Tibial artery (tissue), 4 donors: ENCODE results near the gene ALAS2.
A peak's percentile ranks its signal among the peaks of the same experiment; 100 is the strongest.

ENCODE experiments used
- DNase-seq, 2 donors: peaks; one replicate each; pipeline ENCODE4 v3.0.0-alpha.2; 2019
- H3K27ac ChIP-seq, 2 donors: fragments of 200-600 bp; sonication (generic) in 1 of 2; 1 replicate in 1 of 2; 2 replicates in 1 of 2; pipeline ENCODE4 v1.5.1; 2018 to 2019; ENCODE audit warnings: mild to moderate bottlenecking in 1 of 2
- H3K27me3 ChIP-seq, 2 donors: fragments of 200-600 bp; sonication (generic) in 1 of 2; one replicate each; pipeline versions ENCODE4 v1.5.1 to v1.6.0; 2016 to 2019
- H3K36me3 ChIP-seq, 3 donors: fragments of 200-600 bp; sonication (generic) in 2 of 3; one replicate each; pipeline ENCODE4 v1.5.1; 2016 to 2019; ENCODE audit warnings: mild to moderate bottlenecking in 2 of 3
- H3K4me1 ChIP-seq, 4 donors: fragments of 200-600 bp; sonication (generic) in 2 of 4; 1 replicate in 3 of 4; 2 replicates in 1 of 4; pipeline ENCODE4 v1.5.1; 2016 to 2019
- H3K4me3 ChIP-seq, 2 donors: fragments of 200-600 bp; sonication (generic) in 1 of 2; 1 replicate in 1 of 2; 2 replicates in 1 of 2; pipeline ENCODE4 v1.5.1; 2018 to 2019; ENCODE audit warnings: mild to moderate bottlenecking in 2 of 2
- H3K9me3 ChIP-seq, 3 donors: fragments of 200-600 bp; sonication (generic) in 1 of 3; one replicate each; pipeline ENCODE4 v1.5.1; 2016 to 2019
- CTCF ChIP-seq, 2 experiments: fragments of 200-600 bp in 1 of 2; fragments of 450-650 bp in 1 of 2; IDR thresholded peaks; one replicate each; pipeline ENCODE4 v1.5.1; 2017 to 2019; ENCODE audit warnings: antibody characterized with exemption in 2 of 2, mild to moderate bottlenecking in 1 of 2, moderate library complexity in 1 of 2
- intact Hi-C: fragments of 100-400 bp; cut with DNase I; formaldehyde crosslinking; loops from one replicate; pipeline ENCODE4 v1.15.0; 2023; ENCODE audit warnings: low total_unique reads

Gene ALAS2

GRCh38 chrX:54999717-55000598 is 30.8 kb downstream of the ALAS2 start, which contains the start of gene APEX2:
TSS of gene APEX2 (plus strand) at chrX:55000363. CDS start at chrX:55000423, 60 bp downstream.
- Histone ChIP-seq H3K4me1 (peaks cover 0 to 13% (median 0%) of the 10 kb centered on the region in 4 donors), H3K4me3 (peak within 1 kb of the TSS; percentile 57 to 69), H3K27me3 (no peaks in the 10 kb centered on the region), H3K36me3 (peaks cover 0 to 23% (median 16%) of the 10 kb centered on the region in 3 donors), H3K27ac (peak within 1 kb of the TSS; percentile 74 to 79), H3K9me3 (no peaks in the 10 kb centered on the region)
- DNase-seq, result peak; percentile 91 to 95
- intact Hi-C loops, result no loop called here
- no peak for TF ChIP-seq CTCF (IDR thresholded peaks at IDR 0.05)

DNA sequence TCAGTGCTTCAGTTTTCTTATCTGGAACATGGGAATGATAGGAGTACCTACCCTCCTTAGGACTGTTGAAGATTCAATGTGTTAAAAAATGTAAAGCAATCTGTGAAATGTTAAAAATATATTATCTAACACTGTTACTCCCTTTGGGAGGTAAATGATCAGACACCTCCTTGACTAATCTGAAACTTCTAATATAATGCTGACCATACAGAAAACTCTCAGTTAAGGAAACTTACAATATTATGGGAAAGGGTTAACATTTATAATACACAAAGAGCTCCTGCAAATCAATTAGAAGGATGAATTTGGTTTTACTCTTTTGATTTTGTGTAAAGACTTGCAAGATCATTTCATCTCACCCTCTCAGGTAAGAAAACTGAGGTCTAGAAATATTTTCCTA is 35.2 kb downstream of the ALAS2 start:
- Histone ChIP-seq H3K27ac (no peak overlapping the region), H3K4me3 (no peak overlapping the region), H3K4me1 (peaks cover 0 to 4% (median 0%) of the 10 kb centered on the region in 4 donors), H3K9me3 (no peaks in the 10 kb centered on the region), H3K36me3 (no peaks in the 10 kb centered on the region), H3K27me3 (no peaks in the 10 kb centered on the region)
- DNase-seq, result no peak
- no peak for TF ChIP-seq CTCF (IDR thresholded peaks at IDR 0.05)
- intact Hi-C loops, result no loop called here

DNA sequence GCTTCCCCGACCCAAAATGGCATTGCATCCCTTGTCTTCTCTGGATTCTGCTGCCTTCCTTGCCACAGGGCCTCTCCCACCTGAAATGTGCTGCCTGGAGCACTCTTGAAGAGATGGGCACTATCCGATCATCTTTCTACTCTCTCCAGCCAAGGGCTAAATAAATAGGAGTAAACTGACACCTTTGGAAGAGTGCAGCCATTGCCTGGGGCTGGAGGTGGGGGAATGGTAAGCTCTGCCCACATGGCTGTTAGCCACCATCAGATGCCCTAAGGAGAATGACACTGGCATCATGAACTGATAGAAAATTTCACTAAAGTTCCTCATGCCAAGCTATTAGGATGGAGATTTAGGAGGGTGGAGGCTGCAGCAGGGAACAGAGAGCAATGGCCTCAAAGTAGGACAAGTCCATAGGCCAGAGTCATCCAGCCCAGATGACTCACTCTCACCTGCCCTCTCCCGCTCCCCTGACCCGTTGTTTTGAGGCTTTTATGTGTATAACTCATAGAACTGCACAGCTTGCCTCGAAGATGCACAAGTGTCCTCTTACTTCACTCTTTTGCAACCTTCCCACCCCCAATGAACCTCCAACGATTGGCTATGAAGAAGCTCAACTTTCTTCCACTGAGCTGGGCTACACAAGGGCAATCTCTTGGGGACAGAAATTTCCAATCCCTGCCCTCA is 36.0 kb downstream of the ALAS2 start:
- TF ChIP-seq CTCF (IDR thresholded peaks at IDR 0.05), result no peak
- no peak overlapping the region for H3K27ac ChIP-seq
- peaks cover 0 to 4% (median 0%) of the 10 kb centered on the region in 4 donors for H3K4me1 ChIP-seq
- no peak overlapping the region for H3K4me3 ChIP-seq
- no peak for DNase-seq
- intact Hi-C loops, result no loop called here
- H3K9me3 ChIP-seq, result no peaks in the 10 kb centered on the region
- H3K27me3 ChIP-seq, result no peaks in the 10 kb centered on the region
- no peaks in the 10 kb centered on the region for H3K36me3 ChIP-seq

- Histone ChIP-seq H3K27me3 (no peaks in the 10 kb centered on the region), H3K4me3 (no peak within 1 kb of the TSS), H3K9me3 (no peaks in the 10 kb centered on the region), H3K36me3 (no peaks in the 10 kb centered on the region), H3K4me1 (peaks cover 0 to 1% (median 0%) of the 10 kb centered on the region in 4 donors), H3K27ac (no peak within 1 kb of the TSS)
- DNase-seq, result no peak
- intact Hi-C loops, result no loop called here
- TF ChIP-seq CTCF (IDR thresholded peaks at IDR 0.05), result no peak
Observed at GRCh38 chrX:54994099-54994498, 36.7 kb downstream of the ALAS2 start, which contains the start of gene PFKFB1. TSS of gene PFKFB1 (minus strand) at chrX:54994188. CDS start at chrX:54994007, 181 bp downstream.

GRCh38 chrX:54992911-54993622 is 37.7 kb downstream of the ALAS2 start:
- TF ChIP-seq CTCF (IDR thresholded peaks at IDR 0.05), result no peak
- DNase-seq, result no peak
- no peaks in the 10 kb centered on the region for H3K4me1 ChIP-seq
- intact Hi-C loops, result no loop called here
- no peak overlapping the region for H3K27ac ChIP-seq
- no peak overlapping the region for H3K4me3 ChIP-seq
- H3K27me3 ChIP-seq, result no peaks in the 10 kb centered on the region
- no peaks in the 10 kb centered on the region for H3K9me3 ChIP-seq
- H3K36me3 ChIP-seq, result no peaks in the 10 kb centered on the region
